Pancreas (tissue), 10 donors: ENCODE data around the gene SMIM41. TPM values are rescaled to one million over a fixed set of nuclear protein-coding genes. Genes with fewer than 3 reads are reported as not detected.

Source experiments
- ATAC-seq, 4 donors: fragments of 200-7000 bp; cut with Tn5 transposase; one replicate each; pipeline versions ENCODE4 v1.8.0 to v1.9.1; 2020; ENCODE audit warnings: mild to moderate bottlenecking in 4 of 4, moderate library complexity in 4 of 4
- DNase-seq, 6 donors: peaks; one replicate each; pipeline ENCODE4 v3.0.0-alpha.2; 2020
- FAIRE-seq: peaks from 2 replicates; lab custom pipeline; 2012; peaks lifted over from hg19 to GRCh38; lab: Jason Lieb, UNC
- H3K27ac ChIP-seq, 4 donors: fragments of 200-600 bp; sonication (generic); 1 replicate in 3 of 4; 2 replicates in 1 of 4; pipeline versions ENCODE4 v1.5.0 to v1.8.0; 2020
- H3K27me3 ChIP-seq, 4 donors: fragments of 200-600 bp; one replicate each; pipeline ENCODE4 v1.8.0; 2021
- H3K36me3 ChIP-seq, 3 donors: fragments of 200-600 bp; sonication (generic) in 1 of 3; one replicate each; pipeline versions ENCODE4 v1.5.0 to v1.8.0; 2020 to 2021
- H3K4me1 ChIP-seq, 3 donors: fragments of 200-600 bp; one replicate each; pipeline ENCODE4 v1.8.0; 2021
- H3K4me3 ChIP-seq, 4 donors: fragments of 200-600 bp; sonication (generic) in 2 of 4; one replicate each; pipeline versions ENCODE4 v1.5.0 to v1.8.0; 2020 to 2021
- H3K9me3 ChIP-seq, 4 donors: fragments of 200-600 bp; one replicate each; pipeline ENCODE4 v1.8.0; 2021
- WGBS, 2 donors: extraction: QIAGEN DNeasy Blood & Tissue Kit; methylation state at CpG; one replicate each; pipeline ENCODE4 v1.1.7; 2013; 5-methylcytosine and 5-hydroxymethylcytosine counted together
- intact Hi-C, 3 donors: fragments of 100-400 bp; cut with DNase I; formaldehyde crosslinking; loops; one replicate each; pipeline versions ENCODE4 v1.11.1 to v1.14.2; 2022
- polyA plus RNA-seq, 2 donors: library from polyadenylated mRNA; stranded (reverse); fragments of 200-250 nt; gene quantifications; one replicate each; pipeline ENCODE4 v1.2.3, GENCODE V29; 2013
- total RNA-seq, 6 donors: library from RNA; stranded (reverse); fragmentation: NEBNext Ultra II Directional in 4 of 6; extraction: Animal tissue kit (Norgen Biotek cat#: 25700) in 4 of 6; gene quantifications; one replicate each; pipeline versions ENCODE4 v1.2.1 to v1.2.4, GENCODE V29; 2021 to 2023
- TF ChIP-seq, protein P1 (sequence below), 4 donors: fragments of 200-600 bp; sonication (generic) in 3 of 4; IDR thresholded peaks; one replicate each; pipeline versions ENCODE4 v1.5.0 to v1.8.0; 2021; ENCODE audit warnings: antibody characterized with exemption in 4 of 4
- donor health status: healthy with polysubstance abuse.
- donor health status: DM: no; HTN: no; CAD: no; lungs with moderate emphysema.
- donor health status: DM: no; HTN: no; CAD: no.
- donor health status: control.
- donor health status: control.
- donor health status: Bipolar disorder and iron deficiency.
- donor health status: DM: yes; HTN: yes; CAD: no.
- donor health status: DM: no; HTN: no; CAD: no.
- donor health status: DM: no; HTN: no; CAD: no.
- donor health status: DM: yes; HTN: yes; CAD: no.

Gene SMIM41
- total and polyA plus RNA-seq, 8 donors = 0.09 to 0.20 (median 0.19) TPM; not detected in 5

- intact Hi-C loops = no loop called here
- H3K27ac ChIP-seq = peak overlapping the region; percentile 52 to 84 (median 79)
- H3K4me3 ChIP-seq = no peak overlapping the region
- 35 to 39% methylated on average over 18 of the region's 18 CpGs for WGBS, 2 donors
- H3K4me1 ChIP-seq = peaks cover 10 to 32% (median 31%) of the 10 kb centered on the region in 3 donors
- peak; percentile 69 to 80 (median 76) for ATAC-seq
- no peaks in the 10 kb centered on the region for H3K27me3 ChIP-seq
- FAIRE-seq = peak; percentile 29
- no peaks in the 10 kb centered on the region for H3K36me3 ChIP-seq
- TF ChIP-seq, protein P1, sequence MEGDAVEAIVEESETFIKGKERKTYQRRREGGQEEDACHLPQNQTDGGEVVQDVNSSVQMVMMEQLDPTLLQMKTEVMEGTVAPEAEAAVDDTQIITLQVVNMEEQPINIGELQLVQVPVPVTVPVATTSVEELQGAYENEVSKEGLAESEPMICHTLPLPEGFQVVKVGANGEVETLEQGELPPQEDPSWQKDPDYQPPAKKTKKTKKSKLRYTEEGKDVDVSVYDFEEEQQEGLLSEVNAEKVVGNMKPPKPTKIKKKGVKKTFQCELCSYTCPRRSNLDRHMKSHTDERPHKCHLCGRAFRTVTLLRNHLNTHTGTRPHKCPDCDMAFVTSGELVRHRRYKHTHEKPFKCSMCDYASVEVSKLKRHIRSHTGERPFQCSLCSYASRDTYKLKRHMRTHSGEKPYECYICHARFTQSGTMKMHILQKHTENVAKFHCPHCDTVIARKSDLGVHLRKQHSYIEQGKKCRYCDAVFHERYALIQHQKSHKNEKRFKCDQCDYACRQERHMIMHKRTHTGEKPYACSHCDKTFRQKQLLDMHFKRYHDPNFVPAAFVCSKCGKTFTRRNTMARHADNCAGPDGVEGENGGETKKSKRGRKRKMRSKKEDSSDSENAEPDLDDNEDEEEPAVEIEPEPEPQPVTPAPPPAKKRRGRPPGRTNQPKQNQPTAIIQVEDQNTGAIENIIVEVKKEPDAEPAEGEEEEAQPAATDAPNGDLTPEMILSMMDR (IDR thresholded peaks at IDR 0.05) = no peak
- no peaks in the 10 kb centered on the region for H3K9me3 ChIP-seq
- DNase-seq = peak; percentile 79 to 93 (median 84)
Observed at GRCh38 chr12:52044292-52044983, 35.1 kb upstream of the SMIM41 start.

- Histone ChIP-seq H3K27ac (peak overlapping the region in 2 of 4 donors; percentile 4 to 13), H3K9me3 (no peaks in the 10 kb centered on the region), H3K4me3 (no peak overlapping the region), H3K36me3 (no peaks in the 10 kb centered on the region), H3K27me3 (no peaks in the 10 kb centered on the region), H3K4me1 (peaks cover 23 to 43% (median 40%) of the 10 kb centered on the region in 3 donors)
- WGBS, 2 donors = 39 to 41% methylated on average over 3 to 4 of the region's 4 CpGs
- TF ChIP-seq, protein P1 (IDR thresholded peaks at IDR 0.05) = no peak
- intact Hi-C loops = no loop called here
- no peak for FAIRE-seq
- no peak for ATAC-seq
- peak in 2 of 6 donors; percentile 57 to 60 for DNase-seq
Observed at GRCh38 chr12:52045794-52046199, 33.7 kb upstream of the SMIM41 start.

- TF ChIP-seq, protein P1 (IDR thresholded peaks at IDR 0.05) = no peak
- ATAC-seq (no peak), DNase-seq (peak in 1 of 6 donors; percentile 25), FAIRE-seq (no peak)
- no peaks in the 10 kb centered on the region for H3K9me3 ChIP-seq
- no peaks in the 10 kb centered on the region for H3K36me3 ChIP-seq
- H3K4me1 ChIP-seq = peaks cover 23 to 40% (median 39%) of the 10 kb centered on the region in 3 donors
- H3K27ac ChIP-seq = no peak overlapping the region
- no peak overlapping the region for H3K4me3 ChIP-seq
- H3K27me3 ChIP-seq = no peaks in the 10 kb centered on the region
- intact Hi-C loops = no loop called here
- WGBS, 2 donors = 85 to 90% methylated on average over 7 of the region's 7 CpGs
Observed at GRCh38 chr12:52046859-52047258, 32.6 kb upstream of the SMIM41 start.

- H3K27me3 ChIP-seq = no peaks in the 10 kb centered on the region
- 74 to 84% methylated on average over 4 of the region's 4 CpGs for WGBS, 2 donors
- intact Hi-C loops = no loop called here
- no peaks in the 10 kb centered on the region for H3K36me3 ChIP-seq
- DNase-seq (no peak), FAIRE-seq (no peak), ATAC-seq (no peak)
- TF ChIP-seq, protein P1 (IDR thresholded peaks at IDR 0.05) = no peak
- H3K27ac ChIP-seq = peak overlapping the region in 1 of 4 donors; percentile 98
- H3K4me1 ChIP-seq = peaks cover 17 to 32% (median 26%) of the 10 kb centered on the region in 3 donors
- no peak overlapping the region for H3K4me3 ChIP-seq
- no peaks in the 10 kb centered on the region for H3K9me3 ChIP-seq
Observed at GRCh38 chr12:52049286-52049685, 30.2 kb upstream of the SMIM41 start.

GRCh38 chr12:52049688-52050087 is 29.8 kb upstream of the SMIM41 start:
- Histone ChIP-seq H3K27me3 (no peaks in the 10 kb centered on the region), H3K9me3 (no peaks in the 10 kb centered on the region), H3K27ac (peak overlapping the region; percentile 93 to 100 (median 98)), H3K36me3 (peaks cover 0 to 4% (median 0%) of the 10 kb centered on the region in 3 donors), H3K4me1 (peaks cover 13 to 30% (median 23%) of the 10 kb centered on the region in 3 donors), H3K4me3 (no peak overlapping the region)
- WGBS, 2 donors = 69 to 83% methylated on average over 5 of the region's 5 CpGs
- DNase-seq = no peak
- TF ChIP-seq, protein P1 (IDR thresholded peaks at IDR 0.05) = no peak
- intact Hi-C loops = no loop called here
- no peak for ATAC-seq
- no peak for FAIRE-seq
